Lower leg skin (tissue), 4 donors: Measurements from ENCODE around the gene TGFBR3. TPM values are rescaled to one million over a fixed set of nuclear protein-coding genes. Genes with fewer than 3 reads are reported as not detected.
"Not testable (repeated sequence)": the region's sequence is repeated elsewhere in the genome, so short reads cannot be mapped to it uniquely, and the experiment has no call there.

Experiments used
- DNase-seq, 2 donors: peaks; one replicate each; pipeline ENCODE4 v3.0.0-alpha.2; 2019; ENCODE audit warnings: low spot score in 2 of 2
- H3K4me3 ChIP-seq: fragments of 200-600 bp; sonication (generic); 2 replicates; pipeline ENCODE4 v1.5.1; 2017; ENCODE audit warnings: mild to moderate bottlenecking, low read depth; ENCODE audit not compliant: poor library complexity, severe bottlenecking
- CTCF ChIP-seq, 3 donors: fragments of 450-650 bp; IDR thresholded peaks; one replicate each; pipeline ENCODE4 v1.5.1; 2016; ENCODE audit warnings: antibody characterized with exemption in 3 of 3, mild to moderate bottlenecking in 3 of 3, moderate library complexity in 2 of 3
- POLR2A ChIP-seq, 2 donors: fragments of 450-650 bp; IDR thresholded peaks; one replicate each; pipeline ENCODE4 v1.6.1; 2016 to 2017; ENCODE audit warnings: antibody characterized with exemption in 2 of 2, mild to moderate bottlenecking in 1 of 2, moderate library complexity in 1 of 2
- WGBS, 2 donors: methylation state at CpG; one replicate each; pipeline ENCODE4 v1.1.5; 2018; 5-methylcytosine and 5-hydroxymethylcytosine counted together
- intact Hi-C: fragments of 100-400 bp; cut with DNase I; formaldehyde crosslinking; loops from one replicate; pipeline ENCODE4 v1.15.0; 2023; ENCODE audit warnings: low total_unique reads
- total RNA-seq, 4 donors: library from RNA; depleted of rRNA; stranded (reverse); fragments of >200 nt; gene quantifications; one replicate each; pipeline ENCODE4 v1.1.0, GENCODE V29; 2016

The TGFBR3 gene
- total RNA-seq, 4 donors from 2014 or later = 79.4 to 134 (median 116) TPM

- H3K4me3 ChIP-seq = no peak overlapping the region
- intact Hi-C loops = no loop called here
- TF ChIP-seq CTCF (IDR thresholded peaks at IDR 0.05) = no peak
- no peak for TF ChIP-seq POLR2A (IDR thresholded peaks at IDR 0.05)
- DNase-seq = no peak
- 75 to 79% methylated on average over 3 of the region's 3 CpGs for WGBS, 2 donors
These were observed 23.8 kb downstream of the TGFBR3 start for GRCh38 chr1:91862120-91862519.

GRCh38 chr1:91857557-91858239, 28.3 kb downstream of the TGFBR3 start:
- intact Hi-C loops = no loop called here
- TF ChIP-seq POLR2A (IDR thresholded peaks at IDR 0.05) = no peak
- no peak for TF ChIP-seq CTCF (IDR thresholded peaks at IDR 0.05)
- H3K4me3 ChIP-seq = no peak overlapping the region
- no peak for DNase-seq
- 91 to 92% methylated on average over 2 of the region's 2 CpGs for WGBS, 2 donors

- 8 to 18% methylated on average over 1 of the region's 1 CpG for WGBS, 2 donors
- no peak for TF ChIP-seq POLR2A (IDR thresholded peaks at IDR 0.05)
- TF ChIP-seq CTCF (IDR thresholded peaks at IDR 0.05) = no peak
- no peak overlapping the region for H3K4me3 ChIP-seq
- intact Hi-C loops = no loop called here
- DNase-seq = no peak
These were observed 29.0 kb downstream of the TGFBR3 start for GRCh38 chr1:91856996-91857395.

- intact Hi-C loops = no loop called here
- no peak overlapping the region for H3K4me3 ChIP-seq
- no peak for TF ChIP-seq POLR2A (IDR thresholded peaks at IDR 0.05)
- TF ChIP-seq CTCF (IDR thresholded peaks at IDR 0.05) = no peak
- no peak for DNase-seq
- WGBS, 2 donors = 54 to 66% methylated on average over 3 of the region's 3 CpGs
These were observed 31.0 kb downstream of the TGFBR3 start for GRCh38 chr1:91854852-91855534.

GRCh38 chr1:91853397-91853796, 32.6 kb downstream of the TGFBR3 start:
- WGBS, 2 donors = 94 to 97% methylated on average over 7 of the region's 7 CpGs
- TF ChIP-seq POLR2A (IDR thresholded peaks at IDR 0.05) (no peak), CTCF (IDR thresholded peaks at IDR 0.05) (no peak)
- no peak overlapping the region for H3K4me3 ChIP-seq
- DNase-seq = no peak
- intact Hi-C loops = no loop called here

GRCh38 chr1:91852011-91852410, 33.9 kb downstream of the TGFBR3 start:
- DNase-seq, H3K4me3 ChIP-seq, intact Hi-C loops: not testable (repeated sequence)
- 93 to 94% methylated on average over 5 of the region's 5 CpGs for WGBS, 2 donors
